OCI-LY3 (cell line): ENCODE data around the gene UGCG.

Experiments
- H2AFZ ChIP-seq: fragments of 200-600, 300-600 bp; shearing (Covaris generic); 2 replicates; pipeline ENCODE4 v1.6.0; 2014; ENCODE audit warnings: antibody characterized with exemption, low read depth, low read length
- H3K27ac ChIP-seq: fragments of 200-600, 300-600 bp; sonication (generic); 2 replicates; pipeline ENCODE4 v1.5.1; 2014; ENCODE audit warnings: mild to moderate bottlenecking, low read length, moderate library complexity, mixed read lengths
- H3K27me3 ChIP-seq: fragments of 200-600, 300-600 bp; sonication (generic); 2 replicates; pipeline ENCODE4 v1.6.1; 2014; ENCODE audit warnings: low read depth, low read length, mixed read lengths
- H3K36me3 ChIP-seq: fragments of 200-600, 300-600 bp; sonication (generic); replicated peaks from 2 replicates; pipeline ENCODE3; 2014; ENCODE audit warnings: low read depth, low read length, mixed read lengths
- H3K4me1 ChIP-seq: fragments of 300-600, 200-600 bp; sonication (generic); 2 replicates; pipeline ENCODE4 v1.6.1; 2014; ENCODE audit warnings: low read length, mixed read lengths
- H3K4me2 ChIP-seq: fragments of 200-600, 300-600 bp; sonication (generic); 2 replicates; pipeline ENCODE4 v1.6.1; 2014; ENCODE audit warnings: low read length, mixed read lengths
- H3K4me3 ChIP-seq: fragments of 300-600, 200-600 bp; sonication (generic); 2 replicates; pipeline ENCODE4 v1.5.1; 2014; ENCODE audit warnings: antibody characterized with exemption, mild to moderate bottlenecking, low read length, moderate library complexity
- H3K79me2 ChIP-seq: fragments of 300-600, 200-600 bp; shearing (Covaris generic); 2 replicates; pipeline ENCODE4 v1.6.1; 2014; ENCODE audit warnings: mild to moderate bottlenecking, low read length, mixed read lengths
- H3K9ac ChIP-seq: fragments of 300-600, 200-600 bp; shearing (Covaris generic); 2 replicates; pipeline ENCODE4 v1.6.0; 2014; ENCODE audit warnings: mild to moderate bottlenecking, low read length, moderate library complexity
- H3K9me3 ChIP-seq: fragments of 200-600, 300-600 bp; shearing (Covaris generic); 2 replicates; pipeline ENCODE4 v1.6.1; 2014; ENCODE audit warnings: low read length, mixed read lengths; ENCODE audit not compliant: insufficient read depth
- H4K20me1 ChIP-seq: fragments of 200-600, 300-600 bp; sonication (generic); 2 replicates; pipeline ENCODE4 v1.6.1; 2016; ENCODE audit warnings: low read length, mixed read lengths; ENCODE audit not compliant: insufficient read depth
- EZH2phosphoT487 ChIP-seq: fragments of 200-600 bp; shearing (Covaris generic); IDR thresholded peaks from 2 replicates; pipeline ENCODE4 v1.6.1; 2018; ENCODE audit warnings: antibody characterized with exemption, mixed run types, low read depth
- TF ChIP-seq, protein P1 (sequence below): fragments of 200-600, 300-600 bp; sonication (generic); IDR thresholded peaks from 2 replicates; pipeline ENCODE4 v1.5.1; 2014; ENCODE audit warnings: antibody characterized with exemption, low read length, low read depth

Gene UGCG

DNA sequence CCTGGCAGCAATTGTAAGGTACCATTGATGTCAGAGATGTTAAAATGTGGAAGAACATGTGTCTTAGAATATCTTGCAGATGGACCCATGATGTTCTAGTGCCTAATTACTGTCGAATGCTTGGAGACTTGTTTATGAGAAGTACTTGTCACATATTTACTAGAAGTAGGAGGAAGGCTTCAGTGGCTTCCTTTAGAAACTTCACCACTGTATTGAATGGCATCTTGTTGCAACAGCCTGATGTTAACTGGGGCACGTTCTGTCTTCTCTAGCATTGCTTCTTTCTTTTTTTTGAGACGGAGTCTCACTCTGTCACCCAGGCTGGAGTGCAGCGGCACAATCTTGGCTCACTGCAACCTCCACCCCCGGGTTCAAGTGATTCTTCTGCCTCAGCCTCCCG is 16.5 kb downstream of the UGCG start:
- TF ChIP-seq, protein P1, sequence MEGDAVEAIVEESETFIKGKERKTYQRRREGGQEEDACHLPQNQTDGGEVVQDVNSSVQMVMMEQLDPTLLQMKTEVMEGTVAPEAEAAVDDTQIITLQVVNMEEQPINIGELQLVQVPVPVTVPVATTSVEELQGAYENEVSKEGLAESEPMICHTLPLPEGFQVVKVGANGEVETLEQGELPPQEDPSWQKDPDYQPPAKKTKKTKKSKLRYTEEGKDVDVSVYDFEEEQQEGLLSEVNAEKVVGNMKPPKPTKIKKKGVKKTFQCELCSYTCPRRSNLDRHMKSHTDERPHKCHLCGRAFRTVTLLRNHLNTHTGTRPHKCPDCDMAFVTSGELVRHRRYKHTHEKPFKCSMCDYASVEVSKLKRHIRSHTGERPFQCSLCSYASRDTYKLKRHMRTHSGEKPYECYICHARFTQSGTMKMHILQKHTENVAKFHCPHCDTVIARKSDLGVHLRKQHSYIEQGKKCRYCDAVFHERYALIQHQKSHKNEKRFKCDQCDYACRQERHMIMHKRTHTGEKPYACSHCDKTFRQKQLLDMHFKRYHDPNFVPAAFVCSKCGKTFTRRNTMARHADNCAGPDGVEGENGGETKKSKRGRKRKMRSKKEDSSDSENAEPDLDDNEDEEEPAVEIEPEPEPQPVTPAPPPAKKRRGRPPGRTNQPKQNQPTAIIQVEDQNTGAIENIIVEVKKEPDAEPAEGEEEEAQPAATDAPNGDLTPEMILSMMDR: no peak
- no peak for TF ChIP-seq EZH2phosphoT487
- H2AFZ ChIP-seq: no peak overlapping the region
- H3K4me3 ChIP-seq: no peak overlapping the region
- H3K36me3 ChIP-seq: peaks cover 18% of the 10 kb centered on the region
- H3K27me3 ChIP-seq: no peaks in the 10 kb centered on the region
- H3K9ac ChIP-seq: no peak overlapping the region
- peaks cover 79% of the 10 kb centered on the region for H3K4me1 ChIP-seq
- no peaks in the 10 kb centered on the region for H3K9me3 ChIP-seq
- no peak overlapping the region for H3K27ac ChIP-seq
- H4K20me1 ChIP-seq: peaks cover 92% of the 10 kb centered on the region
- H3K79me2 ChIP-seq: peaks cover 97% of the 10 kb centered on the region
- H3K4me2 ChIP-seq: peak overlapping the region; percentile 29

DNA sequence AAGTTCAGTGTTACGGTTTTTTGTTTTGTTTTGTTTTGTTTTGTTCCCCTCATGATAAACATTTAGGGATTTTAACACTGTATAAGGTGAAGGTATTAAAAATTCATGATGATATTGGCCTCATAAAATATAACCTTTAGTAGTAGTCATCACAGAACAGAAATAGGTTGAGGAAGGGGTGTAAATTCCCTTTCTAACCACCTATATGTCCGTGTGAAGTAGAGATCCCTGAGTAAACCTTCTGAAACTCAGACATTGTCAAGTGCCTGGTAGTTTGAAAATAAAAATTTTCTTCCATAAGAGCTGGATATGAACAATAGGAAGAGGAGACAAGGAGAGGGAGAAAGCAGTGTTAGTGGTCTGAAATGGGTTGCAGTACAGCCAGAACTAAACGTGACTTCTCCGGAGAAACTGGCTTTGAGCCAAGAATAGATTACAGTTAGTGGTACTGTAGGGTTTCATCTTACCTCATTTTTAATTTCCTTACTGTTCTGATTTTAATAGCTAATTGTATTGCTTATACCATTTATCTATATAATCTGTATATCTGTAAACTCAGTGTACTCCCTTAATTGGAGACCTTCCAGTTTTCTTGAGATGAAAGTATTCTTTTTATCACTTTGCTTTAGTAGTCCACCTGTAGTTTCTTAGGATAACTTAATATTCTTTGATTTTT is 18.3 kb downstream of the UGCG start:
- peak overlapping the region; percentile 65 for H3K27ac ChIP-seq
- peaks cover 86% of the 10 kb centered on the region for H4K20me1 ChIP-seq
- TF ChIP-seq, protein P1: no peak
- TF ChIP-seq EZH2phosphoT487: no peak
- H3K4me1 ChIP-seq: peaks cover 68% of the 10 kb centered on the region
- H2AFZ ChIP-seq: no peak overlapping the region
- peak overlapping the region; percentile 65 for H3K4me2 ChIP-seq
- no peaks in the 10 kb centered on the region for H3K9me3 ChIP-seq
- peak overlapping the region; percentile 41 for H3K9ac ChIP-seq
- H3K27me3 ChIP-seq: no peaks in the 10 kb centered on the region
- H3K36me3 ChIP-seq: peaks cover 28% of the 10 kb centered on the region
- H3K4me3 ChIP-seq: peak overlapping the region; percentile 44
- H3K79me2 ChIP-seq: peaks cover 97% of the 10 kb centered on the region

DNA sequence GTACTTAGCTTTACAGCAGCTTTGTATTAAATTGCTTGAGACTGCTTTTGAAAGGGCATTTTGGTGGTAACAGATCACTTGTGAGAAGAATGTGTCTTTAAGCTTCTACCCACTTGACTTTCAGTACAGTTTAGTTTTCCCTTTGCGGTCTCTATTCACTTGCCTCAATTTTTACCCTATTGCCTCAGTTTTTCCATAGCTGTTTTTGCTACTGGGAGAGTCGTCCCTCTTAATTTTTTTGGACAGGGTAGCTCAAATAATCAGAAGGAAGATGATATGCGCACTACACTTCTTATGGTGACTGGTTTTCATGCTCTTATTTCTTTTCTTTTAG is 18.8 kb downstream of the UGCG start:
- peak overlapping the region; percentile 44 for H3K4me3 ChIP-seq
- H3K4me2 ChIP-seq: peak overlapping the region; percentile 65

DNA sequence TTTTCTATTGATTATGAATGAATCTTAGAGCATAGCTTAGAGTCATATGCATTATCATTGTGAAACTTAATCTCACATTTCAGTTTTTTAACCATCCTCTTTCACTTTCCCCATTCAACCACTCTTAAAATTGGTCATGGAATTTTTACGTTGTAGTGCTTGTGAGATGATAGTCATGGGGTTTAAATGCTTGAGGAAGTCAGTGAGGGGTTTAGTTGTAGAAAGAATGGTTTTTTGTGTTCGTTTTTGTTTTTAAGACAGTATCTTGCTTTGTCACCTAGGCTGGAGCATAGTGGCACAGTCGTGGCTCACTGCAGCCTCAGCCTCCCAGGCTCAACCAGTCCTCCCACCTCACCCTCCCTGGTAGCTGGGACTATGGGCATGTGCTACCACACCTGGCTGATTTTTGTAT is 19.6 kb downstream of the UGCG start:
- peak overlapping the region; percentile 47 for H3K4me3 ChIP-seq
- TF ChIP-seq EZH2phosphoT487: no peak
- TF ChIP-seq, protein P1: no peak

More for the DNA sequence above, 18.8 kb downstream of the UGCG start:
- H3K27me3 ChIP-seq: no peaks in the 10 kb centered on the region
- H3K27ac ChIP-seq: peak overlapping the region; percentile 65
- no peaks in the 10 kb centered on the region for H3K9me3 ChIP-seq
- TF ChIP-seq, protein P1: no peak
- no peak for TF ChIP-seq EZH2phosphoT487
- H2AFZ ChIP-seq: no peak overlapping the region
- peaks cover 33% of the 10 kb centered on the region for H3K36me3 ChIP-seq
- H3K79me2 ChIP-seq: peaks cover 97% of the 10 kb centered on the region
- H3K9ac ChIP-seq: peak overlapping the region; percentile 41
- peaks cover 67% of the 10 kb centered on the region for H3K4me1 ChIP-seq
- H4K20me1 ChIP-seq: peaks cover 86% of the 10 kb centered on the region

More for the DNA sequence above, 19.6 kb downstream of the UGCG start:
- Histone ChIP-seq H4K20me1 (peaks cover 86% of the 10 kb centered on the region), H3K79me2 (peaks cover 97% of the 10 kb centered on the region), H3K4me1 (peaks cover 62% of the 10 kb centered on the region), H3K9ac (peak overlapping the region; percentile 22; the same call in 1 of the 2 replicates), H3K9me3 (no peaks in the 10 kb centered on the region), H3K36me3 (peaks cover 30% of the 10 kb centered on the region), H3K4me2 (peak overlapping the region; percentile 65), H2AFZ (no peak overlapping the region), H3K27me3 (no peaks in the 10 kb centered on the region), H3K27ac (peak overlapping the region; percentile 68)
